GM10248 (cell line): ENCODE measurements around the gene LINGO1.

Experiments used
- CTCF ChIA-PET: fragments of 300-600 bp; sonication (Branson Sonifier 250); formaldehyde crosslinking; extraction: SDS; loops from one replicate; lab custom pipeline; 2021; ENCODE audit warnings: antibody characterized with exemption; lab: Yijun Ruan, JAX
- POLR2A ChIA-PET: fragments of 350-650 bp; sonication (Branson Sonifier 250); formaldehyde crosslinking; extraction: SDS; loops from one replicate; lab custom pipeline; 2020; ENCODE audit warnings: antibody characterized with exemption; lab: Yijun Ruan, JAX
- DNase-seq: peaks from one replicate; pipeline ENCODE4 v3.0.0; 2012; ENCODE audit errors: extremely low spot score
- TF ChIP-seq, protein P1 (sequence below): IDR thresholded peaks from 2 replicates; pipeline ENCODE4 v1.5.1; 2012; ENCODE audit warnings: mild to moderate bottlenecking, low read depth; ENCODE audit errors: extremely low read depth, missing control alignments, control extremely low read depth

Gene LINGO1

DNA sequence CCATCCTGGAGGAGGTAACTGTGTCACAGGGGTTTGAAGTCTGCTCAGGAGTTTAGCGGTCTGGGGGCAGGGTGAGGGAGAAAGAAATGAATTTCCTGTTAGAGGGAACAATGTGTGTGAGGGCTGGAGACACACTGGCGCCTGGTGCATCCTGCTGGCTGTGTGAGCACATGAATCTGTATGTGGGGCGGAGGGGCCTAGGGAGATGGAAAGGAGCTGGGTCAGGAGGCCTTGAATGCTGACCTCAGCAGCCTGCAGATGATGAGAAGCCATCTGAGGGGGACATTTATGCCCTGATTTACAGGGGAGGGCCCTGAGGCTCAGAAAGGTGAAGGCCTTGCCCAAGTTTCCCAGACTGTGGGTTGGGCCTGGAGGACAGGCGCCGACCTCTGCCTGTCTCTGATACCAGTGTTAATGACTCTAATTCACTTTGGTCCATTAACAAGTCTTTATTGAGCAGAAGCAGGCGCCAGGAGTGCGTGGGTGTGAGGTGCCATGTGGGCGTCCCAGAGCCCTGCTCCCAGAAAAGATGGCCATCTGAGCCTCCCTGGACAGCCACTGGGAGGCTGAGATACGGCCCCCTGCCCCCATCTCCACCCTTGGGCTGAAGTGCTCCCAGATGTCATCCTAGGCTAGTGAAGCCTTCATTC, 34.8 kb downstream of the LINGO1 start:
- DNase-seq: no peak
- ChIA-PET POLR2A (no interaction called here), CTCF (interaction anchor here (1.2 kb wide), 2 partner anchors 9 to 54 kb away, joined by 3 to 5 read pairs; no protein-coding TSS in a partner anchor)
- TF ChIP-seq, protein P1, sequence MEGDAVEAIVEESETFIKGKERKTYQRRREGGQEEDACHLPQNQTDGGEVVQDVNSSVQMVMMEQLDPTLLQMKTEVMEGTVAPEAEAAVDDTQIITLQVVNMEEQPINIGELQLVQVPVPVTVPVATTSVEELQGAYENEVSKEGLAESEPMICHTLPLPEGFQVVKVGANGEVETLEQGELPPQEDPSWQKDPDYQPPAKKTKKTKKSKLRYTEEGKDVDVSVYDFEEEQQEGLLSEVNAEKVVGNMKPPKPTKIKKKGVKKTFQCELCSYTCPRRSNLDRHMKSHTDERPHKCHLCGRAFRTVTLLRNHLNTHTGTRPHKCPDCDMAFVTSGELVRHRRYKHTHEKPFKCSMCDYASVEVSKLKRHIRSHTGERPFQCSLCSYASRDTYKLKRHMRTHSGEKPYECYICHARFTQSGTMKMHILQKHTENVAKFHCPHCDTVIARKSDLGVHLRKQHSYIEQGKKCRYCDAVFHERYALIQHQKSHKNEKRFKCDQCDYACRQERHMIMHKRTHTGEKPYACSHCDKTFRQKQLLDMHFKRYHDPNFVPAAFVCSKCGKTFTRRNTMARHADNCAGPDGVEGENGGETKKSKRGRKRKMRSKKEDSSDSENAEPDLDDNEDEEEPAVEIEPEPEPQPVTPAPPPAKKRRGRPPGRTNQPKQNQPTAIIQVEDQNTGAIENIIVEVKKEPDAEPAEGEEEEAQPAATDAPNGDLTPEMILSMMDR: no peak

DNA sequence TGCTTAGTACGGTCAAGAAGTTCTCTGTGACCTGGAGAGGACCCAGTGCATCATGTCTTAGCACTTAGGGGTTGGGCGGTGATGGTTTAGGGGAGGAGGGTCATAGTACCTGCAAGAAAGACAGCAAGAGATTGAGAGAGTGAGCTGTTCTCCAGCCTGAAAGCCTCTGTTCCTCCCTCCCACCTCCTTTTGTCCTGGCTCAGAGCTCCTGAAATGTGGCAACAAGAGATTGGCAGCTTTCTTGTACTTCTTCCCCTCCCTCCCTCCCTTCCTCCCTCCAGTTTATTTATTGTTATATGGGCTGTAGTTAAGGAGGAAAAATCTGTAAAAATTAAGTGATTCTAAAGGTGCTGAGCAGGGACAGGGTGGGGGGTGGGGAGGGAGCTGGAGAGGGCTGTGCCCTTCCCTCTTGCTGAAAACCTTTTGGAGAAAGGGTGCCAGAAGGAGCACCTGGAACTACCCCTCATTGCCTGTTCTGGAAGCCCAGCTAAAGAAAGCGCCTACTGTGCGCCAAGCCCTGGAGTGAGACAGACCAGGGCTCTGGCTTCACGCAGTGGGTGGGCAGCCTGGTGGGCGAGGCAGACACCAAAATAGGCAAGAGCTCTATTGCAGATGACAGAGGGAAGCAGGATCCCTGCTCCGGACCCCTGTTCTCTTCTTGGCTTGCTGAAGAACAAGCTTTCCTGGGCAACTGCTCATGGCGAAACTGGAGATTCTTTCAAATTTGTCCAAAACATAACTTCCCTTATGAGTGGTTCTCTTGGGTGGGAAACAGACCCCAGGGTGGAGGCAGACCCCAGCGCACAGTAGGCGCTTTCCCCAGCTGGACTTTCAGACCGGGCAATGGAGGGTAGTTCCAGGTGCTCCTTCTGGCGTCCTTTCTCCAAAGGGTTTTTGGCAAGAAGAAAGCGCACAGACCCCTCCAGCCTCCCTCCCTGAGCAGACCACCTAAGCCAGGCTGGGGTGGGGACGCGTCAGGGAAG, 35.6 kb downstream of the LINGO1 start:
- no peak for DNase-seq
- TF ChIP-seq, protein P1: no peak
- CTCF ChIA-PET: interaction anchor here (1.2 kb wide), 2 partner anchors 8 to 54 kb away, joined by 3 to 5 read pairs; no protein-coding TSS in a partner anchor
- POLR2A ChIA-PET: no interaction called here

DNA sequence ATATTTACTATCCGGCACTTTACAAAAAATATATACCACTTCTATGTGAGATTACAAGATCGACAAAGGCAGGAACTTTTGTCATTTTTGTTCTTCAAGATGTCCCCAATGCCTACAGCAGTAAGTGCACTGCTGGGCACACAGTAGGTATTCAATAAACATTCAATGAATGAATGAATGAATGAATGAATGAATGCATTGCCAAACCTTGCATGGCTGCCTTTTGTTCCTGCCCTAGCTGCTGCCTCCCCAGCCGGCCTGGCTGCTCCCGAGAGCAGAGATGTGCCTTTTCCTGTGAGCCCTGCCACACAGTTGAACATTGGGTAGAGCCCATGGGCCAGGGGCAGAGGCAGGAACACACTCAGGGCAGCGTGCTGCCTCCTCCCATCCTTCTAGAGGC, 37.5 kb downstream of the LINGO1 start:
- CTCF ChIA-PET: no interaction called here

DNA sequence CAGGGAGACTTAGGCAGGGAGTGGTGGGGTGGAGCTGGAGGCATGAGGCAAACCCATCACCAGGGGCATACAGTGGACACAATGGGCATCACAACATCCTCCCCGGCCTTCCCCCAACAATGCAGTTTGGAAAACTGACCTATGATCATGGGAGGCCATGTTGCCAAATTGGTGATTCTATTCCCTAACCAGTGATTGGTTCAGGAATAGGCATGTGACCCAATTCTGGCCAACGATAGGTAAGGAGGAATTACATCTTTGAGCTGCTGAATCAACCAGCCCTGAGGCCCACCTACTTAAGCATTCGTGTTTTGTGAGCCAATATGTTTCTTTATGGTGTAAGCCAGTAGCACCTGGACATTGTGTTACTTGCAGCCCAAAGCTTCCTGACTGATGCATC, 40.0 kb downstream of the LINGO1 start:
- no peak for DNase-seq
- TF ChIP-seq, protein P1: no peak
- ChIA-PET CTCF (interaction anchor here (1.8 to 1.9 kb wide), 2 partner anchors 16 to 40 kb away, joined by 4 to 6 read pairs; no protein-coding TSS in a partner anchor), POLR2A (no interaction called here)

More for the DNA sequence above, 37.5 kb downstream of the LINGO1 start:
- TF ChIP-seq, protein P1: no peak
- POLR2A ChIA-PET: no interaction called here
- no peak for DNase-seq

DNA sequence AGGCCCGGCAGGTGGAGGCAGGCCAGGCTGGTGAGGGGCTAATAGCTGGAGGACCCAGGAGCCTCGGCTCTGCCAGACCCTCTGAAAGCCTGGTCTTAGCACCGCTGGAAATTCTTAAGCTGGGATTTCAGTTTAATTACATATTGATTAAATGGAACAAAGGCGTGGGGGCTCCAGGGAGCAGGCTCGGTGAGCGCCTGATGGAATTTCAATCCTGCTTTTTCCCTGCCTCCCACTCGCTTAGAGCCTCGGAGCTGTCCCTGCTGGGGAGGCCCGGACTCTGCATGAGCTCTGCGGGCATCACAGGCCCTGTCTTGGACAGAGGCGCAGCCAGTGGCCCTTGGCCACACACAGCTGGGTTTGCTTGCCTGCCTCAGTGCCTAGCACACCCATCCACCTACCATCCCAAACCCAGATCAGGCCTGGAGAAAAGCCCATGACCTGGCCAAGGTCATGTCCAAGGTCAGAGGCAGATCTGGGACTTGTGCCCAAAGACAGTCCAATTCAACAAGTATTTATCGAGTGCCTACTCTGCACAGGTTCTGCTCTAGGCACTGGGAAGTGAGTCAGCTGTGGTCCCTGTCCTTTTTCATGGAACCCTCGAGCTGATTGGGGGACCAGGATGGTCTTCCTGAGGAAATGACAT, 40.6 kb downstream of the LINGO1 start:
- DNase-seq: no peak
- ChIA-PET CTCF (interaction anchor here (1.8 kb wide), 1 partner anchor 41 kb away, joined by 4 read pairs; no protein-coding TSS in a partner anchor), POLR2A (no interaction called here)
- TF ChIP-seq, protein P1: no peak

DNA sequence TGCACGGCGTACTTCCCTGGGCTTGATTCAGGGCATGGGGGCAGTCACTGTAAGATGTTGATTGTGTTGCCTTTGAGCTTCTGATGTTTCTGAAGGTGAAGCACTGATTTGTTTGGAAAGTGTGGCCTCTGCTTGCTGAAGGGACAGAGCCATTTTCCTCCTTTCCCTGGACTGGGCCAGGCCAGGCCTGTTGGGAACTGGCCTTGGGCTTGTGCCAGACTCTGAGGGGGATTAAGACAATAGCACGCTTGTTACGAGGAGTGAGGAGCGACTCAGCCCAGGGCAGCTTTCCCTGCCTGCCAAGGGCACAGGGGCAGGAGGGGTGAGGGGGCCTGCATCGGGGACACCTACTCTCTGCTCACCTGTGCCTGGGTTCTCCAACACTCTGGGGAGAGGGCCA, 42.9 kb downstream of the LINGO1 start:
- DNase-seq: no peak
- CTCF ChIA-PET: interaction anchor here (1.1 kb wide), 1 partner anchor 44 kb away, joined by 3 read pairs; no protein-coding TSS in a partner anchor
- POLR2A ChIA-PET: no interaction called here
- TF ChIP-seq, protein P1: no peak
